Uterus (tissue), 2 donors: ENCODE results near the gene GALNT18.

Experiments used
- CTCF ChIP-seq, 4 experiments: fragments of 200-600 bp in 2 of 4; fragments of 450-650 bp in 2 of 4; sonication (generic) in 2 of 4; IDR thresholded peaks; one replicate each; pipeline ENCODE4 v1.5.1; 2016 to 2019; ENCODE audit warnings: antibody characterized with exemption in 4 of 4, mild to moderate bottlenecking in 2 of 4, moderate library complexity in 1 of 4
- POLR2A ChIP-seq, 2 donors: fragments of 450-650 bp; IDR thresholded peaks; one replicate each; pipeline ENCODE4 v1.6.1; 2016; ENCODE audit warnings: antibody characterized with exemption in 2 of 2, mild to moderate bottlenecking in 1 of 2, moderate library complexity in 1 of 2

GRCh38 chr11:11272254-11272653 lies 349.6 kb downstream of the GALNT18 start:
- TF ChIP-seq CTCF (IDR thresholded peaks at IDR 0.05) (no peak), POLR2A (IDR thresholded peaks at IDR 0.05) (no peak)
